GM12878 (cell line): ENCODE measurements around the gene RAB6B. TPM values are rescaled to one million over a fixed set of nuclear protein-coding genes. Genes with fewer than 3 reads are reported as not detected.

Source experiments
- ASH2L ChIP-seq: fragments of 300-600, 200-600 bp; sonication (generic); IDR thresholded peaks from 2 replicates; pipeline ENCODE4 v1.6.1; 2017; ENCODE audit warnings: low read depth, mild to moderate bottlenecking, borderline replicate concordance
- CEBPB ChIP-seq, 2 experiments: fragments of 150-350 bp in 1 of 2; IDR thresholded peaks; 2 replicates each; pipeline ENCODE4 v1.6.1; 2012 to 2014; ENCODE audit warnings: low read depth in 2 of 2, low read length in 2 of 2, borderline replicate concordance in 1 of 2, inconsistent platforms in 1 of 2
- ESRRA ChIP-seq: IDR thresholded peaks from 2 replicates; pipeline ENCODE4 v1.6.1; 2012; ENCODE audit warnings: mild to moderate bottlenecking, low read length, improper control_type of control experiment
- FOXM1 ChIP-seq: IDR thresholded peaks from 2 replicates; pipeline ENCODE4 v1.6.1; 2012; ENCODE audit warnings: low read depth, mild to moderate bottlenecking, inconsistent platforms, low read length, moderate library complexity
- HDAC2 ChIP-seq: fragments of 200-600 bp; sonication (generic); IDR thresholded peaks from 2 replicates; pipeline ENCODE4 v1.6.1; 2017
- HSF1 ChIP-seq: fragments of 150-350 bp; IDR thresholded peaks from 2 replicates; pipeline ENCODE4 v1.6.1; 2014; ENCODE audit warnings: mild to moderate bottlenecking, low read depth, low read length
- MLLT1 ChIP-seq: fragments of 450-650 bp; IDR thresholded peaks from 2 replicates; pipeline ENCODE4 v1.6.1; 2016; ENCODE audit warnings: mild to moderate bottlenecking
- NKRF ChIP-seq: fragments of 450-650 bp; conservative IDR thresholded peaks from 2 replicates; pipeline ENCODE4 v1.6.1; 2017; ENCODE audit warnings: mild to moderate bottlenecking, moderate library complexity
- RCOR1 ChIP-seq: conservative IDR thresholded peaks from 2 replicates; pipeline ENCODE4 v1.6.1; 2012; ENCODE audit warnings: low read depth, low read length, improper control_type of control experiment
- SP1 ChIP-seq: IDR thresholded peaks from one replicate; pipeline ENCODE4 v1.6.1; 2011; ENCODE audit warnings: low read depth, low read length
- SPI1 ChIP-seq: IDR thresholded peaks from 2 replicates; pipeline ENCODE4 v1.6.1; 2011; ENCODE audit warnings: low read depth, mild to moderate bottlenecking, low read length, moderate library complexity, borderline replicate concordance; ENCODE audit not compliant: insufficient read depth
- STAT1 ChIP-seq: fragments of 450-650 bp; conservative IDR thresholded peaks from 2 replicates; pipeline ENCODE4 v1.6.1; 2014; ENCODE audit warnings: antibody characterized with exemption, mild to moderate bottlenecking
- TCF3 ChIP-seq: IDR thresholded peaks from 2 replicates; pipeline ENCODE4 v1.6.1; 2012; ENCODE audit warnings: low read depth, mild to moderate bottlenecking, low read length, borderline replicate concordance; ENCODE audit not compliant: insufficient read depth
- ZBTB40 ChIP-seq: fragments of 450-650 bp; IDR thresholded peaks from 2 replicates; pipeline ENCODE4 v1.6.1; 2016; ENCODE audit warnings: mild to moderate bottlenecking, moderate library complexity, borderline replicate concordance
- ZNF687 ChIP-seq: fragments of 450-650 bp; IDR thresholded peaks from 2 replicates; pipeline ENCODE4 v1.6.1; 2017; ENCODE audit warnings: mild to moderate bottlenecking, moderate library complexity
- ZZZ3 ChIP-seq: IDR thresholded peaks from 2 replicates; pipeline ENCODE4 v1.6.1; 2011; ENCODE audit warnings: low read depth; ENCODE audit not compliant: control insufficient read depth, insufficient read length
- polyA plus RNA-seq, 11 experiments: library from polyadenylated mRNA; depleted of rRNA in 4 of 11; unstranded in 6 of 11; stranded (reverse) in 5 of 11; fragments of >200 nt; fragmentation: Nextera tagmentation in 4 of 11; fragmentation: Illumina TruSeq in 1 of 11; extraction: Ambion mirVana in 4 of 11; extraction: Trizol in 1 of 11; gene quantifications; 1 replicate in 1 of 11; 2 replicates in 10 of 11; pipeline versions ENCODE4 v1.2.1 to v1.2.3, GENCODE V29; 2011 to 2016; ENCODE audit warnings: inconsistent platforms in 2 of 11, missing spikeins in 2 of 11, low read depth in 1 of 11
- total RNA-seq, 4 experiments: library from RNA; depleted of rRNA in 3 of 4; stranded (reverse); fragments of >200 nt in 3 of 4; fragmentation: Illumina TruSeq in 1 of 4; extraction: Trizol in 1 of 4; gene quantifications; 2 replicates each; pipeline versions ENCODE4 v1.2.1 to v1.2.3, GENCODE V29; 2013 to 2021

The RAB6B gene
- total and polyA plus RNA-seq, 10 of the 15 experiments (the other 5 are each of a cell fraction or from before 2014, with no cell fraction given): 0.01 to 0.16 (median 0.04) TPM; not detected in 5

GRCh38 chr3:133927540-133928066 is 31.9 kb upstream of the RAB6B start (continued):
- TF ChIP-seq HSF1 (no peak), HDAC2 (no peak), CEBPB (IDR thresholded peaks at IDR 0.05; ENCODE audit: borderline replicate concordance in 1 of 2, low read depth in 2 of 2, low read length in 2 of 2) (no peak), TCF3 (0 out of 2 replicates have a peak, but pooled peaks have one; percentile 29), ASH2L (no peak), SPI1 (no peak), MLLT1 (no peak), ZBTB40 (no peak), SP1 (peak; percentile 44), NKRF (0 out of 2 replicates have a peak, but pooled peaks have one; percentile 51), ESRRA (no peak), RCOR1 (no peak), ZZZ3 (no peak), FOXM1 (no peak), ZNF687 (0 out of 2 replicates have a peak, but pooled peaks have one; percentile 24), STAT1 (0 out of 2 replicates have a peak, but pooled peaks have one; percentile 58)
